Kidney (tissue), 14 donors: ENCODE results near the gene BUB1B. TPM values are rescaled to one million over a fixed set of nuclear protein-coding genes. Genes with fewer than 3 reads are reported as not detected.

Experiments
- DNase-seq, 5 donors: peaks; one replicate each; pipeline ENCODE4 v3.0.0-alpha.2; 2013 to 2020
- FAIRE-seq: peaks from 2 replicates; lab custom pipeline; 2012; peaks lifted over from hg19 to GRCh38; lab: Jason Lieb, UNC
- H3K27ac ChIP-seq, 2 donors: one replicate each; pipeline ENCODE4 v1.7.0; 2013; ENCODE audit warnings: low read depth in 2 of 2, low read length in 2 of 2, inconsistent platforms in 1 of 2
- H3K27me3 ChIP-seq: one replicate; pipeline ENCODE4 v1.7.1; 2013; ENCODE audit warnings: low read length, inconsistent platforms; ENCODE audit not compliant: control insufficient read depth, insufficient read depth
- H3K36me3 ChIP-seq, 3 donors: one replicate each; pipeline versions ENCODE4 v1.7.0 to v1.7.1; 2013; ENCODE audit warnings: low read length in 3 of 3, control low read depth in 1 of 3, inconsistent platforms in 1 of 3; ENCODE audit not compliant: insufficient read depth in 3 of 3, control insufficient read depth in 2 of 3
- H3K4me1 ChIP-seq, 3 donors: one replicate each; pipeline versions ENCODE4 v1.7.0 to v1.7.1; 2013; ENCODE audit warnings: low read length in 3 of 3, inconsistent platforms in 1 of 3, low read depth in 1 of 3; ENCODE audit not compliant: control insufficient read depth in 2 of 3, insufficient read depth in 2 of 3
- H3K4me3 ChIP-seq, 3 donors: one replicate each; pipeline versions ENCODE4 v1.7.0 to v1.8.1; 2013; ENCODE audit warnings: low read length in 3 of 3, control low read depth in 1 of 3, inconsistent platforms in 1 of 3
- H3K9ac ChIP-seq, 3 donors: one replicate each; pipeline versions ENCODE4 v1.7.0 to v1.7.1; 2013; ENCODE audit warnings: low read length in 3 of 3, control low read depth in 1 of 3, inconsistent platforms in 1 of 3
- H3K9me3 ChIP-seq, 3 donors: one replicate each; pipeline versions ENCODE4 v1.7.0 to v1.7.1; 2013; ENCODE audit warnings: low read length in 3 of 3, control low read depth in 1 of 3, inconsistent platforms in 1 of 3; ENCODE audit not compliant: control insufficient read depth in 2 of 3, insufficient read depth in 1 of 3
- CTCF ChIP-seq: IDR thresholded peaks from 3 replicates; pipeline ENCODE4 v1.5.1; 2012; ENCODE audit warnings: mild to moderate bottlenecking, moderate library complexity, borderline replicate concordance; ENCODE audit not compliant: insufficient read depth; ENCODE audit errors: extremely low read depth
- intact Hi-C: fragments of 100-400 bp; cut with DNase I; formaldehyde crosslinking; loops from one replicate; pipeline ENCODE4 v1.11.1; 2022
- polyA plus RNA-seq: library from polyadenylated mRNA; stranded (reverse); fragments of 350-450 nt; fragmentation: Illumina TruSeq; extraction: RNeasy Lipid Tissue Mini Kit (QIAGEN cat#74804); gene quantifications from one replicate; pipeline ENCODE4 v1.2.3, GENCODE V29; 2014; ENCODE audit warnings: low read depth, low replicate concordance; ENCODE audit not compliant: insufficient read depth
- total RNA-seq: library from RNA; stranded (reverse); fragmentation: NEBNext Ultra II Directional; extraction: Animal tissue kit (Norgen Biotek cat#: 25700); gene quantifications from one replicate; pipeline ENCODE4 v1.2.1, GENCODE V29; 2021
- donor health status: control.
- donor health status: control.
- donor health status: control.
- donor health status: control.
- donor health status: control.
- donor health status: DM: yes; HTN: yes; CAD: no.
- donor health status: Normal renal cell carcinoma (clear cell type).

The BUB1B gene
- total and polyA plus RNA-seq, 2 donors from 2014 or later, result 0.69 to 0.94 TPM

GRCh38 chr15:40192942-40193341, 32.1 kb downstream of the BUB1B start:
- intact Hi-C loops, result no loop called here
- DNase-seq (no peak), FAIRE-seq (no peak)
- TF ChIP-seq CTCF, result no peak
- Histone ChIP-seq H3K27me3 (no peaks in the 10 kb centered on the region), H3K4me3 (no peak overlapping the region), H3K27ac (no peak overlapping the region), H3K4me1 (no peaks in the 10 kb centered on the region), H3K9me3 (no peaks in the 10 kb centered on the region), H3K9ac (no peak overlapping the region), H3K36me3 (peaks cover 0 to 2% (median 0%) of the 10 kb centered on the region in 3 donors)

GRCh38 chr15:40197434-40197833, 36.6 kb downstream of the BUB1B start:
- Histone ChIP-seq H3K4me1 (no peaks in the 10 kb centered on the region), H3K36me3 (peaks cover 0 to 2% (median 0%) of the 10 kb centered on the region in 3 donors), H3K9ac (no peak overlapping the region), H3K9me3 (no peaks in the 10 kb centered on the region), H3K4me3 (no peak overlapping the region), H3K27me3 (no peaks in the 10 kb centered on the region), H3K27ac (no peak overlapping the region)
- TF ChIP-seq CTCF, result no peak
- no peak for DNase-seq
- FAIRE-seq, result no peak
- intact Hi-C loops, result no loop called here

- Histone ChIP-seq H3K9ac (no peak overlapping the region), H3K9me3 (no peaks in the 10 kb centered on the region), H3K27me3 (no peaks in the 10 kb centered on the region), H3K27ac (no peak overlapping the region), H3K4me1 (no peaks in the 10 kb centered on the region), H3K4me3 (no peak overlapping the region), H3K36me3 (peaks cover 0 to 2% (median 0%) of the 10 kb centered on the region in 3 donors)
- no peak for TF ChIP-seq CTCF
- DNase-seq, result no peak
- intact Hi-C loops, result no loop called here
- FAIRE-seq, result no peak
Measured at GRCh38 chr15:40198355-40199085, 37.7 kb downstream of the BUB1B start.

GRCh38 chr15:40204100-40204499, 43.2 kb downstream of the BUB1B start:
- H3K9me3 ChIP-seq, result no peaks in the 10 kb centered on the region
- FAIRE-seq, result no peak
- H3K4me3 ChIP-seq, result no peak overlapping the region
- TF ChIP-seq CTCF, result no peak
- no peak overlapping the region for H3K27ac ChIP-seq
- no peaks in the 10 kb centered on the region for H3K4me1 ChIP-seq
- no peaks in the 10 kb centered on the region for H3K36me3 ChIP-seq
- H3K27me3 ChIP-seq, result no peaks in the 10 kb centered on the region
- no peak for DNase-seq
- H3K9ac ChIP-seq, result no peak overlapping the region
- intact Hi-C loops, result no loop called here
